T-helper 22 cell (primary cell): Measurements from ENCODE around the gene ADAM19.

ENCODE experiments used
- DNase-seq: peaks from one replicate; pipeline ENCODE4 v3.0.0-alpha.2; 2020; ENCODE audit warnings: low read depth

The ADAM19 gene

DNA sequence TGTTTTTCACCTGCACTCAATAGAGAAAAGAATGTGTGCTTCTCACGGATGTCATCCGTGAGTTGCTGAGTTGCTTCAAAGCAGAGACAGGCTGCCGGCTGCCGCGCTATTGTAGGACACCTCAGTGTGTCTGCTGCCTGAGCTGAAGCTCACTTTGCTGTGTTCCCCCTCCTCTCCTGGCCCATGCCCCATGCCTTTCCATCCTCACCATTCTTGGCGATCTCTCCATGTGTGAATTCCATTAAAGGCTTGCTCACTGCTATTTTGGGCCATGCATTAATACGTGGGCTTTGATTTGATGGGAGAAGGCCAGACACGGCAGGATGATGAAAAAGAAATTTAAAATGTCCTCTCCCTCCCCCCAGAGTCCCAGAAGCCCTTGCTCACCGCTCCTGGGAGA, 14.5 kb downstream of the ADAM19 start:
- no peak for DNase-seq

DNA sequence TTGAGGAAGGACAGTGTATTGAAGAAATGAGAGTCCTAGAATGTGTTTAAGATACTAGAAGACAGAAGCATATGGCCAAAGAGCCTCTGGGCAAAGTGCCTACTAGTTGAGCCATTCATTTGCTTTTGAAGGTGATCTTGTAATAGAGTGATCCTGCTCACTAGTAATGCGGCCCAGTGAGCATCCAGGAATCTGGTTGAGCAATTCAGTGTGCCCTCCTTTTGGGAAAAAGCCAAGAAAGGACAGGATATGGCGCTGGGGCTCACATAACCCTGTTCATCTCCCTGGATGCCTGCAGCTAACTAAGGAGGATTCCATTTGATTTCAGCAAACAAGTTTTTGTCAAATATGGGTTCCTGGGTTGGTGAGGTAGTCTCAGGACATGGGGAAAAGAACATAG, 16.3 kb downstream of the ADAM19 start:
- DNase-seq: no peak

- no peak for DNase-seq
These were observed 16.9 kb downstream of the ADAM19 start for GRCh38 chr5:157558681-157559080.

DNA sequence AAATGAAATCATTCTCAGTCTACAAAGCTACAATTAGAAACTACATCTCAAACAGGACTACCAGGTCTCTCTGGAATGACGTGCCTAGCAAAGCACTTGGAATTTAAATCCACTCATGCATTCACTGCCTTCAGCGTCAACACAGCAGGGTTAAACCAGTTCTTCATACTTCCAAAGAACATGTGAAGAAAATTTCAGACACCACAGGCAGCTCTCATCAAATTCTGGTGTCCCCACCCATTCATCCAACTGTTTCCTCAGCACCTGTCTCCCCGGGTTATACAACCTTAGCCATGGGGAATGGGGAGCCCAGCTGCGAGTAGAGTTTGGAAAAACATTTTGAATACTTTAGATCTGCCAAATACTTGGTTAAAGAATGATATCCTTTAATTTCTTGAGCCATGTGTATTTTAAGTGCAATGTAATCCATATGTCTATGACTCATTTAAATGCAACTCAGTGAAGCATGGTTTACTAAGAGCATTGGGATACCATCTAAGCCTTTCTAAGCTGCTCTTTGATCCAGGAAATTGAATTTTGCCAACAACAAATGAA, 17.5 kb downstream of the ADAM19 start:
- DNase-seq: no peak

GRCh38 chr5:157556615-157557418, 18.8 kb downstream of the ADAM19 start:
- no peak for DNase-seq

DNA sequence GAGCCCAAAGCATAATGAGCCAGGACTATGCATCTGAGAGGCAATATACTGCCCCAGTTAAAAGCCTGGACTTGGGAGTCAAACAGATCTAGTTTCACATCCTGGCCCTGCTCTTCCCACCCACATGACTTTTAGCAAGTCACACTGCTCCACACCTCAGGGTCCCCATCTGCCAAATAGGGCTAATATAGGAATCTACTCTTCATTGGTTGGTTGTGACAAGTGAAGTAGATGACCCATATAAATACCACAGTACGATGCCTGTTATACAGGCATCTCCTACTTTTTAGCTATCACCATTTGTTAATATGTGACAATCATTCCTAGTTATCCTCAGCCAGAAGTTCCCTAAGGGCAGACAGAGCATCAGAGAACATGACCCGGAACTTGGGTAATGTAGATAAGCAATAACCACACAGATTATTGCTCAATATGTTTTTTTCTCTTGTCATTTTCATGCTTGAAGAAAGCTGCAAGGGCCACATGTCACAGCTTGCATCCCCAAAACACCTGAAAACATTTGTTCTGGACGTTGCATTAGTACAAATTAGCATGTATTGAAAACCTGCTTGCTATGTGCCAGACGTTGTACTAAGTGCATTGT, 20.4 kb downstream of the ADAM19 start:
- no peak for DNase-seq

DNA sequence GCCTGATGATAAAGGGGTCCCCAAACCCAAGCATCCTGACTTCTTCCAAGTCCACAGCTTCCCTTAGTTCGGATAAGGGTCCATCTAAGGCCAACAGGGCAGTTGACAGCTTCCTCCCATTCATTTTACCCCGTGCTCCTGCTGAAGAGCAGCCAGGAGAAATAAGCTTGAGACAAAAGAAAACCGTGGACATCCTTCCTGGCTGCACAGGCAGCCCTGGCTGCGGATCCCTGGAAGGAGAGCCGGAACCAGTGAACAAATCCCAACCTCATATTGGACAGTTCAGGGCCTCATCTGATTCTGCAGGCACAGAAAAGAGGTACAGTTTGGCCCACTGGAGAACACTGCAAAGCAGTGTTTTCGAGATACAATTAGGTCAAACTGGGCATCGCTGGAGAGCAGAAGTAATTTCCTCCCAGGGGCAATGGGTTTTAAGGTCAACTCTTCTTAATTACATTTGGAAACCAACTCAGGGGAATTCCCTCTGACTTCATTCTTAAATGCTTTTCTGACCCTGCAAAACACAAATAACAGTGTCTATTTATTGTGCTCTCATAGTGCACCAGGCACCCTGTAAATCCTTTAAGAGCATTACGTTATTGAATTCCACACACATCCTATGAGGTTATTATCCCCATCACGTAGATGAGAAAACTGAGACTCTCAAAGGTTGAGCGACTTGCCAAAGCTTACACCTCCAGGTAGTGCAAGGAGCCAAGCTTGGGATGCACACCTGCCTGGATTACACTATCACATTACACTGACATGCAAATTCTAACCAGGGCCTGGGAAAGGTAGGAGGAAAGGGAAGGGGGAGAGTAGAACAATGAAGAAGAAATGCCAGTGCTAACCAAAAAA, 21.2 kb downstream of the ADAM19 start:
- DNase-seq: no peak

DNA sequence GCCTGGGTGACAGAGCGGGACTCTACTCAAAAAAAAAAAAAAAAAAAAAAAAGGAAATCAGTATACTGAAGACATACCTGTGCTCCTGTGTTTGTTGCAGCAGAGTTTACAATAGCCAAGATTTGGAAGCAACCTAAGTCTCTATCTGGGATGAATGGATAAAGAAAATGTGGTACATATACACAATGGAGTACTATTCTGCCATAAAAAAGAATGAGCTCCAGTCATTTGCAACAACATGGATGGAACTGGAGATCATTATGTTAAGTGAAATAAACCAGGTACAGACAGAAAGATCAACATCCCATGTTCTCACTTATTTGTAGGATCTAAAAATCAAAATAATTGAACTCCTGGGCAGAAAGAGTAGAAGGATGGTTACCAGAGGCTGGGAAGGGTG, 22.9 kb downstream of the ADAM19 start:
- no peak for DNase-seq

- DNase-seq: no peak
These were observed 24.9 kb downstream of the ADAM19 start for GRCh38 chr5:157550663-157551062.

GRCh38 chr5:157549954-157550549, 25.5 kb downstream of the ADAM19 start:
- DNase-seq: no peak

DNA sequence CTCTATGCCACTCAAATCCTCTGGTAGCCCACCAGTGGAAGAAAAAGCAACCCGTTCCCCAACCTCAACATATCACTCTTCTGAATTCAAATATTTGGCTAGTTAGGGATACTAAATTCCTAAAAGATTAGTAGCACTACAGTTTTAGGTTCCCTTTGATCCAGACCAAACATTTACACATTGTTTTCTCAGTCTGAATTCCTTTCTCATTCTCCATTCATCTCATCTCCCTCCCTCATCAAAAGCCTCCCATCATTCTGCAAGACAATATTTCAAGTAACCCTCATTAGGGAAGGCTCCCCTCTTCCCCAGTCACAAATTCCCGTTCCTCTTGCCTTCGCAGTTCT, 26.3 kb downstream of the ADAM19 start:
- DNase-seq: no peak

DNA sequence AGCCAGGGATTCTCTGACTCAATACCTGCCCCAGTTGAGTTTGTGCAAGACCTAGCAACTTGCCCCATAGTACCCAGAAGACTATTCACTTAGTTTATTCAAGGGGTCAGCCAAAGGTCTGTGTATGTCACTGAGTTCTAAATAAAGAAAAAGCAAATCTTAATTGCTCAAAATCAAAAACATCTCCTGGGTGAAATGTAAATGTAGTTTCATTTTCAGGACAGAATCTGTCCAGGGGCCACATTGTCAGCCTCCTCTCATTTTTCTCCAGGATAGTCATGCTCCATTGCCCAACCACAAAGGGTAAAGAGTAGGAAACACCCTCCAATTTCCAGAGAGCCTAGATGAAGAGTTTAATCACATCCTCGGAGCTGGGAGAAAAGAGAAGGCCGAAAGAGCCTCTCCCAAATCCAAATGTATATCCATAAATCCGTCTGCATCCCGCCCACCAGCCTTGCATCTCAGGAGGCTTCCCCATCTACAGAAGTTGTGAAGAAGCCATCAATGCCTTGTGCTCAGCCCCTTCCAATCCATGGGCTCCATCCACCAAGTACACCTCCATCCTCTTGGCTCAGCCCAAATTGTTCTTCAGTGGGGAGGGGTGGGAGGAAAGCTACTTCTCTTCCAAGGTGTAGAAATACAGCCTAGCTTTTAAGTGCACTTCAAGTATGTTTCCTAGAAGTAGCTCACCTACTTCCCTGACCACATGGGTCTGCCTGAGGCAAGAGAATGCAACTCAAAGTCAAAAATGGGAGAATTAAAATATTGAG, 26.9 kb downstream of the ADAM19 start:
- DNase-seq: no peak

DNA sequence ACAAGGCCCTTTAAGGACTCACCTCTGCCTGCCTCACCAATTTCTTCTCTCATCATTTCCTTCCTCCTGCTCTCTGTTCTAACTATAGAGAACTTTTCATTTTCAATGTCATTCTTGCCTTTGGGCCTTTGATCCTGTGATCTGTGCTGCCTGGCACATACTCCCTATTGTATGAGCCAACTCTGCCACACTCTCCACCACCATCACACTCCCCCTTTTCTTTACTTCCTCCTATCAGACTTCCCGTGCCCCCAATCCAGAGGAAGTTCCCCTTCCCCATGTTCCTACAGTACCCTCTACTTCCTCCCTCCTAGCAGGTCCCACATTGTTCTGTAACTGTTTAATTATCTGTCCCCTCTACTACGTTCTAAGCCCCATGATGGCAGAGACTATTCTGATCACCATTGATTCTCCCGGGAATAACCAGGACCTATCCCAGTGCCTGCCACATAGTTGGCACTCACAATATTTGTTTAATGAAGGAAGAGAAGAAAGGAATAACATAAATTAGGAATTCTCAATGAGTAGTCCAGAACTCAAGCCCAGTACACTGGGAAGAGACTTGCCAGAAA, 27.5 kb downstream of the ADAM19 start:
- DNase-seq: no peak

GRCh38 chr5:157546456-157547100, 29.0 kb downstream of the ADAM19 start:
- DNase-seq: no peak

GRCh38 chr5:157545610-157546310, 29.8 kb downstream of the ADAM19 start:
- no peak for DNase-seq

GRCh38 chr5:157544623-157544989, 31.0 kb downstream of the ADAM19 start:
- DNase-seq: no peak

DNA sequence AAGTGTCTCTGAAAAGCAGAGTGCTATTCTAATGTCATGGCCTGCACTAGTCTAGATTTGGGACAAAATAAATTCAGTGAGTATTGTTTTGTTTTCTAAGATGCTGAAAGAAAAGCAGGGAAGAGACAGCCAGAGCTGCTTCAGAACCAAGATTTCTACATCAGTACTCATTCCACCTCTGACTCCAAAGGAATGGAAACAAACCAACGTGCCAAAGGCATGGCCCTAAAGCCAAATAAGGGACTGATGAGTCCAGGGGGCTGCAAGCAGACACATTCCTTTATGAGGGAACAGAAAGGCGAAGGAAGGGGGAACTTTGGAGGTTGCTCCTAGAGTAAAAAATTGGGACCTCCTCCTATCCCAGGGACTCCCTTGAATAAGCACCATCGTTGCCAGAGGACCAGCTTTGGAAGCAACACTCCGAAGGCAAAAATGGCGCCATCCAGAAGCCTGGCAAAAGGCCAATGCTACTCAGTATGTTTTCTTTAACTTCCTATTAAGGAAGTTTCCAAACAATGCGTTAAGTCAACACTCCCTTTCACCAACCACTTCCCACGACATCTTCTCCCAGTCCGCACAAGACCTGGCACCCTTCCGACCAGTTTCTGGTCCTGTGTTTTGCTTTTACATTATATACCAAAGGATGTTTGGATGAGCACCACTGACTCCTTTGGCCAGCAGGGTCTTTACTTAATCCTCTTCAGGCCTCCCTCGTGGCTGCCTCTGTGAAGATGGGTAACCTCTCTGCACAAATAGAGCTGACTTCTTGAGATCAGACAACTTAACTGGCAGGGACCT, 31.6 kb downstream of the ADAM19 start:
- no peak for DNase-seq

- DNase-seq: no peak
These were observed 33.1 kb downstream of the ADAM19 start for GRCh38 chr5:157542282-157543000.
